Activated T-cell treated with anti-CD3 and anti-CD28 coated beads, Interleukin-2, amount 50 U/mL, for 1 hour (primary cell): Measurements from ENCODE around the gene BACH1.

ENCODE experiments used
- DNase-seq: peaks from one replicate; pipeline ENCODE4 v3.0.0-alpha.2; 2020

Gene BACH1

GRCh38 chr21:29295066-29295650, 3.6 kb upstream of the BACH1 start:
- DNase-seq: peak; percentile 30

- no peak for DNase-seq
These were observed 2.3 kb upstream of the BACH1 start for GRCh38 chr21:29296446-29296845.

GRCh38 chr21:29297483-29298347, 1.0 kb upstream of the BACH1 start:
- peak; percentile 23 for DNase-seq

- peak; percentile 77 for DNase-seq
These were observed 559 bp downstream of the BACH1 start for GRCh38 chr21:29299046-29299915.

GRCh38 chr21:29299916-29300806, 1.4 kb downstream of the BACH1 start:
- peak; percentile 43 for DNase-seq

GRCh38 chr21:29300807-29301138, 2.1 kb downstream of the BACH1 start:
- DNase-seq: no peak

DNA sequence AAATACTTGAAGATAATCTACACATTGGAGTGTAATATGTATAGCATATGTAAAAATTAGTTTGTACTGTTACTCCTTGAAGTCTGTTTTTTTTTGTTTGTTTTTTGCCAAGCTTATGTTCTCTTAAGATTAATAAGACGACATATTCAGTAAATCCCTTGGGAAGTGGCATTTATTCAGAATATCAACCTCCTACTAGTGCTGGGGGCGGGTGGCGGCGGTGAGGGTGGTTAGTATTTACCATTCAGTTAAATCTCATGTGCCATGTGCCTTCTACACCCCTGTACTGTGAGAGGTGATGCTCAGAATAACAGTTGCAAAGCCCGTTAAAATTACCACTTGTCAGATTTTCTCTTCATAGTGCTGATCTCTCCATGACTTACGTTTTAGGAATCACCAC, 3.0 kb downstream of the BACH1 start:
- DNase-seq: no peak

- DNase-seq: no peak
These were observed 3.7 kb downstream of the BACH1 start for GRCh38 chr21:29302359-29302875.

DNA sequence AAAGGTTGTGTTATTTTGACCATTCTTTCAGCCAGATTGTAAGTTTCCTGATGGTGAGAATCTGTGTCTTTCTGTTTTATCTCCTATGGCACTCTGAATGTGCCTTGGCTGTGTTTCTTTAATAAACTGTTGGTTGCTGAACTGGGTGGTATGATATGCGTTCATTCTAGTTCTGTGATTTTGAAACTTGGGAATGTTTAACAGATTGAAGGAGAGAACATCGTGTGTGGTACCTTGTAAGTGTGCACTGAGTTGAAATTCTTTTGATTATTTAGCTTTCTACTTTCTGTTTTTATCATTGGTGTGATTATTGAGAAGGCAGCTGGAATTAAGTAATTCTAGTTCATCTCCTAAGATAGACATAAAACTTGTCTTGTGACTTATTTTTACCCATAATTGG, 4.6 kb downstream of the BACH1 start:
- DNase-seq: no peak

DNA sequence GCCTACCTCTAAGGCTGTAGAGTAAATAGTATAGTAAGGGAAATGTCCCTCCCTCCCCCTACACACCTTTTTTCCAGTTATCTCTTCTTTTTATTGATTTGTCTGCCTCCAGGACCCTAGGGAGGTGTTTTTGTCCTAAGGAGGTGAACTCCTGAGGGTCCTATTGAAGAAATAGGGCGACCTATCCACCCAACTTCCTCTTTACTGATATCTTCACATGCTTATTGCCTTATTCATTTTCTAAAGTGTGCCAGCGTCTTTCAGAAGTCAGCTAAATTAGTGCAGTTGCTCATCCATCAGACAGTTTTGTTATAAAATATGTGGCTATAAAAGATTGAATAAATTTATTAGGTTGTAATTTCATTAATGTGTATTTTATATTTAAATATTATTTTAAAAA, 5.9 kb downstream of the BACH1 start:
- DNase-seq: no peak

- DNase-seq: no peak
These were observed 6.3 kb downstream of the BACH1 start for GRCh38 chr21:29305068-29305467.

DNA sequence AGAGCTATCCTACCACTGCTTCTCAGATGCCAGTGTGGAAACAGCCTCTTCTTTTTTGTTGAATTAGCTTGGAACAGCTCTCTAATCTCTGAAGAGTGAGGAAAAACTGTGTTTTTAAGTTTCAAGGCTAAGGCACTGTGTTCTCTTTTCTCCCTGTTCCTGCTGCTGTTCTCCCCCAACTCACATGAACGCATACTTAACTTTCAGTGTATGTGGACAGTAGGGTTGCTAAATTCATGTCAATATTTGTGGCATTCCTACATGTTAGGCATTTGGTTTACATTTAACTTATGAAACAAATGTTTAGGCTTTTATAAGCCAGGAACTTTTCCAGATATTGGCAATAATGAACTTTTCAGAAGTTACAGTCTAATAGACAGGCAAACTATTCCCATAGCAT, 6.8 kb downstream of the BACH1 start:
- DNase-seq: no peak

- no peak for DNase-seq
These were observed 8.2 kb downstream of the BACH1 start for GRCh38 chr21:29306920-29307319.

- no peak for DNase-seq
These were observed 9.2 kb downstream of the BACH1 start for GRCh38 chr21:29307718-29308455.

DNA sequence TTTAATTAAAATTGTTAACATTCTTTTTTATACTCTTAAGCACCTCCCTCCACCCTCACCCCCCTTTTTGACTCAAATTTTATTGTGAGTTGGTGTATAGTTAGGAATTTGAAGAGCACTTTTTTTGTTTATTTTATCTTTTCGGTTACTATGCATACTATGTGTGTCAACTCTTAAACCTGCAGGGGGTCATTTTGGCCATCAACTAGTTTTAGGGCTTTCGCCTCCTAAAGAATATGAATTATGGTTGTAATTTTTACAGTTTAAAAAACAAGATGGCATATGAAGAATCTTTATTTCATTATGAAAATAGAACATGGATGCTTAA, 9.7 kb downstream of the BACH1 start:
- no peak for DNase-seq

GRCh38 chr21:29309703-29310102, 11.0 kb downstream of the BACH1 start:
- DNase-seq: no peak

DNA sequence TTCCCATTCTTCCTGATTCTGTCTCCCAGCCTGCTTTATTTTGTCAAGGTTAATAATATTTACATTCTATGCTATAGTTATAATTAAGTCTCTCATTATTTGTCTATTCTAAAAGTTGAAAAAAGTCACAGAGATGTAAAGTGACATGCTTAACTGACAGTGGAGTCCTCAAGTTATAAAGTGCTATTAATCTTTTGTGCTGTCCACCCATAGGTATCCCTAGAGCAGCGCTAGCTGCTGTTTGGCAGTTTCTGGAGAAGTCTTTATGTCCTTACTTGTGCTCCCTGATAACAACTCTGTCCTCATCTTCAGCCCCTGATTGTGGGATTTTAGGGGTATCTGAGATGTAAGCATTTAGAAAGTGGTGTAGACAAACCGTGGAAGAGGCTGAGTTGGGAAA, 13.1 kb downstream of the BACH1 start:
- no peak for DNase-seq

DNA sequence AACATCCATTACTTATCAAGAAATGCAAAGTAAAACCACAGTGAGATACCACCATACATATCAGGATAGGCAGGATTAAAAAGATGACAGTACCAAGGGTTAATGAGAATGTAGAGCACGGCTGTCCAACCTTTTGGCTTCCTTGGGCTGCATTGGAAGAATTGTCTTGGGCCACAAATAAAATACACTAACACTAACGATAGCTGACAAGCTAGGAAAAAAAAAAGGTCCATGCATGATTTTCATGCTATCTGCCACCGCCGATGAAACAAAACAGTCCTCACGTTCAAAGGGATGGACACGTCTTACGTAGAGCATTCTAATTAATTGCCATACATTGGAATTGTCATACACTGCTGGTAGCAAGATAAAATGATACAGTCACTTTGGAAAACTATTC, 14.3 kb downstream of the BACH1 start:
- DNase-seq: no peak

DNA sequence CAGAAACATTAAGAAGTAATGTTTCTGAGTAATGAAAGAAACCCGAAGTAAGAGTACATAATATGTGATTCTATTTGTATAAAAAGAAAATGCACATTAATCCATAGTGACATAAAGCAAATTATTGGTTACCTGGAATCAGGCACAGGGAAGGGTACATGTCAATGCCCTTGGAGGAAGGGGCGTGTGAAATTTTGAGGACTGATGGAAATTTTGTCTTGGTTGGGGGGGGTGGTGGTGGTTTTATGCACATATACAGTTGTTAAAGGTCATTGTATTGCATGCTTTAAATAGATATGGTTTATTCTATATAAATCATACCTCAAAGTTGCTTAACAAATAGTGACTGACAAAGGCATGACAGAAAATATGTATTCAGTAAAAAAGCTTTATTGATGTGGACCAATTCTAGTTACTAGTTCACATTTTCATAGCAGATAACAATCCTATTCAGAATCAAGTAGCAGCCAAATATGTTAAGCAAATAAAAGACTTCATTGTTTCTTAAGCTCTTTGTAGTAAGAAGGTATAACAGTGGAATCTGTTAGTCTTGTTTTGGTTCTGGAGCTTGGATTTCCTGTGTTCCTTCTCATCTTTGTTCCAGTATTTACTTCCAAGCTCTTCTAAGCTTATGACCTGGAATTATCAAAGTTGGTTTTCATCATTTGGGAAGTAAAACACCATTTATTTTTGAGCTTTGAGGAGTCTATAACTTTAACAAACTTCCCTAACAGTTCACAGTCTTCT, 15.1 kb downstream of the BACH1 start:
- DNase-seq: no peak

DNA sequence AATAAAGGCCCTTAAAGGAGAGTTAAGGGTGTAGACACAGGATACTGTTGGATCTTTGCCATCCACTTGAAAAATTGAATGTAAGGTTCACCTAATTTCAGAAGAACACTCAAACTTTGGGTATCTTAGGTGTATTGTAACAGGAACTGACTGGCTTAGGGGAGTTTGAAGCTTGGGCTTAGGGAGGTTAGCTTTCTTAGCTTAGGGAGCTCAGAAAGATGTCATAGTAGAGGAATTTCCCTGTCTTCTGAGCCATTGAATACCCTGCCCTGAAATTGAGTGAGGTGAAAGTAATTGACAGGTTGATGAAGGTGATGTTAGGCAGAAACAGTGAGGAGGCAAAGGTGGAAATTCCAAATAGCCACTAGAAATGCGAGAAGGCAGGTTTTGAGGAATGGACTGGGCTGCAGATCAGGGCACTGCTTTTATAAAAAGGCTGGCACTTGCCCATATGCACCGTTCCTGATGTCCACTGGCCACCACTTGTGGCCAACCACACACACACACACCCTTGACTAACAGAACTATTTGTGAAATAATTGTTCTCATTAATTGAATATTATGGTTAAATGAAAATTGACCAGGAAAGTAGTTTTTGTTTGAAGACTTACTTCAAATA, 16.5 kb downstream of the BACH1 start:
- DNase-seq: no peak
